ENCODE measurements around the gene NATD1.
A peak's percentile ranks its signal among the peaks of the same experiment; 100 is the strongest.

NATD1 gene

GRCh38 chr17:21252796-21253645 lies at the start of gene NATD1:
TSS of gene NATD1 (minus strand) at chr17:21253410. CDS start at chr17:21253264, 146 bp downstream.
- DNase-seq: peak; percentile 74

GRCh38 chr17:21301593-21302550 lies 48.7 kb upstream of the NATD1 start:
- DNase-seq: no peak

- no peak for DNase-seq
These were observed 47.7 kb upstream of the NATD1 start for GRCh38 chr17:21300601-21301571.

- DNase-seq: no peak
These were observed 46.9 kb upstream of the NATD1 start for GRCh38 chr17:21299981-21300600.

DNA sequence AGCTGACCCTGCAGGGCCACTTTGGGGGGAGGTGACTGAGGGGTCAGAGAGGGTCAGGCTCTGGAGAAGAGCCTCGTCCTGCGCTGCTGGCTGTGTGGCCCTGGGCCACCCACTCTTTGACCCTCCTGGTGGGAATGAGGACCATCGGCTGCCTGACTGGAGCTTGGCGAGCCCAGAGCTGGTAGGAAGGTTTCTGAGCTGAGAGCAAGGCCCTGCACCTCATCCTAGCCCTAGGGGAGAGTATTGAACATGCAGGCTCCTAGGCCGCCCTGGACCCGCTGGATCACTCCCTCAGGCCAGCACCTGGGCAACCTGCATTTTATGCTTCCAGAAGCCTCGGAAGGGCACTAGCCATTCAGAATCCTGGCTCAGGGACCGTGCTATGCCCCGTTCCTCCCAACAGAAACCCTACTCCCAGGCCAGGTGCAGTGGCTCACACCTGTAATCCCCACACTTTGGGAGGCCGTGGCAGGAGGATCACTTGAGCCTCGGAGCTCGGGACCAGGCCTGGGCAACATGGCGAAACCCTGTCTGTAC lies 45.8 kb upstream of the NATD1 start:
- no peak for DNase-seq

DNA sequence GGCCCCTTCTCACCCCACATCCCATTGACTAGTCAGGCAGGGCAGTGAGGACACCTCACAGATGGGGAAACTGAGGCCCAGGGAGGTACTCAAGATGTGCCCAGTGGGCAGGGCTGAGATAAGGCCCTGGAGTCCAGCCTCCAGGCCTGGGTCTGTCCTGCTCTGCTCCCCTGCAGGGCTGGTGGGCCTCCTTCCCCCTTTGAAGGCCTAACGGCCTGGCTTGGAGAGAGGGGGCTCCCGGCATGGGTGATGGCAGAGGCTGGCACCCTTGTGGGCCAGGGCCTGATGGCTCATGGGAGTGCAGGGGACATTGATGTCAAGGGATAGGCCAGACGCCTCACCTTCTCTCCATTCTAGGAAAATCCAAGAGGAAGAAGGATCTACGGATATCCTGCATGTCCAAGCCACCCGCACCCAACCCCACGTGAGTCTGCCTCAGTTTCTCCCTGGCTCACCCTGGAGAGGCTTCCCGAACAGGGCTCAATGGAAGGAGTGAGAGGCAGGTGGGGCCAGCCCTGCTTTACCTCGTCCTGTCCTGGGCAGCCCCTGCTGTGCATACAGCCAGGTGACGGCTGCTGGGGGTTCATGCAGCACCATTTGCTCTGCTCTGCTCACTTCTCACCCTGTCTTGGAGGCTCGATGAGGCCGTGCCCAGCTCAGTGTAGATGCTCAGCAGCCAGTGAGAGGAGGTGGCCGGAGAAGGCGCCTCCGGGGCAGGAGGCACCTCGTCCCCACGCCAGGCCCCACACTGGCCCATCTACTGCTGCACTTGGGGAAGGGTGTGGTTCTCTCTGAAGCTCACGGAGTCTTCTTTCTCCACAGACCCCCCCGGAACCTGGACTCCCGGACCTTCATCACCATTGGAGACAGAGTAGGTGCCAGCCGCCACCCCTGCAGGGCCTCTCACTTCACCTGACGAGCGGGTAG lies 45.1 kb upstream of the NATD1 start:
- DNase-seq: no peak

DNA sequence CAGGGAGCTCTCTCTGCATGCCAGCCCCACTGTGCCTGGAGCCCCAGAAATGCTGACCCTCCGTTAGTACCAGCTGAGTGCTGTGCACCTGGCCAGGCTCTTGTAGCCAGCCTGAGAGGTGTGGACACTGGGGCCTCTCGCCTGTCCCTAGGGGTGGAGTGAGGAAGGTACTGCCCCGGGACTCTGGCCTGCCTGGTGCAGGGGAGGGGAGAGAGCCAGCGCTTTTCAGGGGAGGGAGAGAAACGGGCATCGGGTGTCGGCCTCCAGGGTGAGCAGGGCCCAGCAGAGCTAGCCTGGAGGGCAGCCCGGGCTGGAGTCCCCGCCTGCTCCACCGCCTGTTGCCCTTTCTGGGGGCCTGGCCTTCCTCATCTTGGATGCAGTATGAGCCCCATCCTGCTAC lies 44.4 kb upstream of the NATD1 start:
- DNase-seq: no peak

GRCh38 chr17:21297026-21297520 lies 43.9 kb upstream of the NATD1 start:
- no peak for DNase-seq

DNA sequence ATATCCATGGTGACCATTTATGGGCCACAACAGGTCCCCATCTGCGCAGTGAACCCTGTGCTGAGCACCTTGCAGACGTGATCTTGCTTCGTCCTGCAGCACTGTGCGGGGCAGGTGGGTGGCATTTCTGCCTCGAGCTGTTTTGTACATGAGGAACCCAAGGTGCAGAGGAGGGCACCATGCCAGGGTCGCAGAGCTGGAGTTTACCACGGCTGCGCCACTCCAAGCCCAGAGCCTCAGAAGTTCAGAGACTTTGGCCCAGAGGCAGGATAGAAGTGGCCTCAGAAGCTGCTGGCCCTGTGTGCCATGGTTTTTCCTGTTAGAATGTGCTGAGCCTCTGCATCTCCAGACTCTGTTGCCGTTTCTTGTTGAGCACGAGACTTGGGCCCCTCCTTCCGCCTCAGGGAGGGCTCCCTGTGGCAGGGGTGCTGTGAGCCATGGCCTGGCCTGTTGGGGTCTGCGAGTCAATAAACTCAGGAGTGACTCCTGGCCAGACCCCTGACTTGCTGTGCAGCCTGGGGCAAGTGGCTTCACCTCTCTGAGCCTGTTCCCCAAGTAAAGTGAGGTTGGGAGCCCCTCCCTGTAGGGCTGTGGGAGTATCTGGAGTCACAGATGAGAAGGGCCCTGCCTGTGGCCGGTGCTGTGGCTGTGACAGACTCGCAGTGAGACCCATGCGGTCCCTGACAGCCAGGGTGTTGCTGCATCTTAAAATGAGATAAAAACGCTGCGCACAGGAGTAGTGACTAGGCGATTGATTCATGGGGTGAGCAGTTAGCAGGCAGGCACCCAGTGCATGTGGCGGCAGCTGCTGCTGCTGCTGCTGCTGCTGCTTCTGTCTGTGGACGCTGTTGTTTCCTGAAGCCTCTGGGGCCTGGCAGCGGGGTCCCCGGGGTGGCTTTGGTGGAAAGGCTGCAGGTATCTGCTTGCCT lies 43.2 kb upstream of the NATD1 start:
- DNase-seq: no peak

DNA sequence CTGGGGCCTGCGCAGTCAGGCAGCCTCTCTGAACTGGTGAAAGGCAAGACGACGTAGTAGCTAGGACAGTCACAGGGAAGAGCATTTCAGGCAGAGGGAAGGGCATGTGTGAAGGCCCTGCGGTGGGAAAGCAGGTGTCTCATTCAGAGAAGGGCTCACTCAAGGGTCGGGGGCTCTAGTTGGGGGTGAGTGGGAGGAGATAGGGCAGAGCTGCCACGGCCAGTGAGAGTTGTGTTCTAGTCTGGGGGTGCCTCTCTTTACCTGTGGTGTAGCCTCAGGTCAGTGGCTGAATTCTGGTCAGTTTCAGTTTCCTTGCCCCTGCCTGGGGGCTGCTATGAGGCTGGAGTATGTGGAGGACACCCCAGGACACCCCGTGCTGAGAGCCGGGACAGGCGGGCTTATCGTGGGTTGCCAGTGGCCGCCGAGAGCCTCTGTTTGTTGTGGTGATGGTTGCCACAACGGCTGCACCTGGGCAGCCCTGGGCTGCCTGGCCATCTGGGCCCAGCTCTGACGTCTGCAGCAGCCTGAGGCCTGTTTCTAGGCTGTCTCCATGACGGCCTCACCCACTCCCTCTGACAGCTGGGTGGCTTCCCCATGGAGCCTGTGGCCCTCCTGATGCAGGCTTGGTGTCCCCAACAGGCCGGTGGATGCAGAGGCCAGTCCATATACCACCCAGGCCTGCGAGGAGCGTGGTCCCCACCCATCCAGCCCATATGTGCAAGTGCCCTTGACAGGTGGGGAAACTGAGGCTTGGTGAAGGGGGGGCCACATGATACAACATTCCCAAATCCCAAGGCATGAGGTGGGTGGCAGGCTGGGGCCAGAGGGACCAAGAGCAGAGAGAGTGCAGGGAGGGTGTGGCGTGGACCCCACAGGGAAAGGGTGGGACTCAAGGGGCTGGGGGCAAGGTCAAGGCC lies 42.1 kb upstream of the NATD1 start:
- DNase-seq: no peak

- no peak for DNase-seq
These were observed 41.3 kb upstream of the NATD1 start for GRCh38 chr17:21294321-21295035.

- no peak for DNase-seq
These were observed 40.6 kb upstream of the NATD1 start for GRCh38 chr17:21293831-21294210.

GRCh38 chr17:21292867-21293830 lies 39.9 kb upstream of the NATD1 start:
- no peak for DNase-seq

DNA sequence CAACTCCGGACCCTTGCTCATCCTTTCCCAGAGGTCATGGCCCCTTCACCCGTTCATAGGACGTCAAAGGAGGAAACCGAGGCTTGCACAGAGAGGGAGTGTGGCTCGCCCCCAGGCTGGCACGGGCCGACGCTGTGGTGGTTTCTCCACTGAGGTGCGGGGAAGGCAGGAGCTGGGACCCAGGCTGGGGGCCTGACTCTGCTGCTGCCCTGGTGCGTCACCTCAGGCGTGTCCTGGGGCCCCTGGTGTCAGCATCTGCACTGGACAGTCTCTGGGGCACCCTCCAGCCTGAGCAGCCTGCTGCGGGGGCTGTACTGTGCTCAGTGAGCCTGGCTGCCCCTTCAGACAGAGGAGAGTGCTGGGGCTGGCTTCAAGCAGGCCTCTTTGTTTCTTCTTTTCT lies 38.7 kb upstream of the NATD1 start:
- no peak for DNase-seq

DNA sequence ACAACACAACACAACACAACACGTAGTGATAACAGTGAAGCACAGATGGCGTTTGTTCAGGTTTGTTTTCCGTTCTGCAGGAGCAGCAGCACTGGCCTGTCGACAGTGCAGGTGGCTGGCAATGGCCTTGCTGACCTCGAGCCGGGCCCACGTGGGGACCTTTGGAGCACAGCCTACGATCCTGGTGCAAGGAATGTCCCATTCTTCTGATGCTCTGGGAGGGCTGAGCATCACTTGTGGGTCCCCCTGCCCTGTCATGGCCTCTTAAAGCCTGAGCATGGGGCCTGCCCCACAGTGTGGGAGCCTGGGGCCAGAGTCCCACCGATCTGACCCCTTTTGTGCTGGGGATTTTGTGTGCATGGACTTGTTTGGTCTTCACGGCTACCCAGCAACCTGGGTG lies 38.1 kb upstream of the NATD1 start:
- DNase-seq: no peak

DNA sequence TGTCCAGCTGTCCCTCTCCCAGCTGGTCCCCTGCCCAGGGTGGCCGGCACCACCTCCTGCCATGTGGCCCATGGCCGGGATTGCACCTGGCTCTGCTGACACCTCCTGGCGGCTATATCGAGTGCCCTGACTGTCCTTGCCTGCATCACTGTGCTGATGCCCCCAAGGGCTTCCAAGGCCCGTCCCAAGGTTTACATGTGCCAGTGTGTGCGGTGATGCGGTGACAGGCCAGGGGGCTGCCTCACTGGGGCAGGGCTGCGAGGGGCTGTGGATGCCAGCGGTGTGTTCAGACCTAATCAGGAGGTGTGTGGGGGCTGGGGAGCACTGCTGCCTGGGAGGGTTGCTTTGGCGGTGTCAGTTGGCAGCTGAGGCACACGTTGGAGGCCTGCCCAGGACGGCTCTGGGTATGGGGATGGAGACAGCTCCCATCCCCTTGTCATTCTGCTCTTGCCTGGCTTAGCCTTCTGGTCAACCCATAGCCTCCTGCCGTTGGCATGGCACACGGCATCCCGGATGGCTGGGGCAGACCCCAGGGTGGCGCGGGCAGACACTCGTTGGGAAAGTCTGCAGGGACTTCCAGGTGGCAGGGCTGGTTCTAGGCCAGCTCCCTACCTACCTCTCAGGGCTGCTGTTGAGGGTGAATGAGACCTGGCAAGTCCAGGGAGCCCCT lies 36.8 kb upstream of the NATD1 start:
- no peak for DNase-seq

Data from stimulated activated CD4-positive, alpha-beta T cell treated with anti-CD3 and anti-CD28 coated beads, Interleukin-4, amount 100 ng/mL, for 1 hour (primary cell).